ENCODE measurements around the gene WNT7B.

The WNT7B gene

DNA sequence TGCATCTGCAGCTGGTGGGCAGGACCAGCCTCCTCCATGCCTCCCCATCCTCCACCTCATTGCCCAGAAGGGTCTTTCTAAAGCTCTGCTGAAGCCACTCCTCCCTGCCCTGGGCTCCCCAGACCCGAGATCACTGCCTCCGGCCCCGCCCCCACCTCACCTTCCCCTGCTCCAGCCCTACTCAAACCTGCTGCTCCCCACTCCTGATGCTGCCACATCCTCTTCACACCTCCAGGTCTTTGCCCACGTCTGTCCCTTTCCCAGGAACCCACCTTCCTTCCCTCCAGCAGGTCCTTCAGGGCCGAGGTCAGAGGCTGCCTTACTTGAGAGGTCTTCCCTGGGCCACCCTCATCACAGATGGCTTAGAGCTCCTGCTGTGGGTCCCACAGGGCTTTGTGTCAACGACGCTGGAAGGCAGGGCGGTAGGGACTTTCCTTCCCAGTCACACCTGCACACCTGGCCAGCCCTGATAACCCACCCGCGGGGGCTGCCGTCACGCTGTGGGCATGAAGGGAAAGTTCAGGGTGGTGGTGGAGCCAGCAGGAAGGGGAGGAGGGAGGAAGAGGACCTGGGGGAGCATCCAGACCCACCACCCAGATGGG lies 11.9 kb downstream of the WNT7B start:
- no peak overlapping the region for H4K8ac ChIP-seq (ENCODE audit: low read depth, low read length)
- H2BK5ac ChIP-seq (ENCODE audit: low read length), result no peak overlapping the region
- H3K79me1 ChIP-seq (ENCODE audit: low read length), result no peaks in the 10 kb centered on the region
- no peak overlapping the region for H3K9ac ChIP-seq (ENCODE audit: low read length)
- H2BK120ac ChIP-seq (ENCODE audit: low read depth, low read length), result no peak overlapping the region
- no peak overlapping the region for H2AK5ac ChIP-seq (ENCODE audit: low read length)
- no peak overlapping the region for H4K5ac ChIP-seq (ENCODE audit: low read length)
- no peak overlapping the region for H3K4ac ChIP-seq (ENCODE audit: low read depth, low read length)
- H3K27ac ChIP-seq (ENCODE audit: low read depth, low read length), result no peak overlapping the region
- no peak overlapping the region for H2BK15ac ChIP-seq (replicated peaks; ENCODE audit: low read depth)
- no peak overlapping the region for H3K56ac ChIP-seq (ENCODE audit: low read length)
- DNase-seq, result no peak
- WGBS (ENCODE audit: extremely low coverage, insufficient coverage, low lambda C conversion rate), result no CpG with 5 or more reads among the region's 12 CpGs
- H3K4me2 ChIP-seq (ENCODE audit: low read length), result no peak overlapping the region
- H3K36me3 ChIP-seq (ENCODE audit: control insufficient read depth, insufficient read depth, low read length), result no peaks in the 10 kb centered on the region
- no peak overlapping the region for H3K23ac ChIP-seq (ENCODE audit: low read length)
- H3K79me2 ChIP-seq (ENCODE audit: control insufficient read depth, insufficient read depth, low read length), result no peaks in the 10 kb centered on the region
- no peak overlapping the region for H3K4me3 ChIP-seq (ENCODE audit: low read length)
- no peaks in the 10 kb centered on the region for H3K4me1 ChIP-seq (ENCODE audit: control insufficient read depth, low read depth, low read length)
- peaks cover 5% of the 10 kb centered on the region for H3K27me3 ChIP-seq (ENCODE audit: insufficient read depth, low read length, poor library complexity)
- no peak overlapping the region for H3K18ac ChIP-seq (ENCODE audit: low read length)

DNA sequence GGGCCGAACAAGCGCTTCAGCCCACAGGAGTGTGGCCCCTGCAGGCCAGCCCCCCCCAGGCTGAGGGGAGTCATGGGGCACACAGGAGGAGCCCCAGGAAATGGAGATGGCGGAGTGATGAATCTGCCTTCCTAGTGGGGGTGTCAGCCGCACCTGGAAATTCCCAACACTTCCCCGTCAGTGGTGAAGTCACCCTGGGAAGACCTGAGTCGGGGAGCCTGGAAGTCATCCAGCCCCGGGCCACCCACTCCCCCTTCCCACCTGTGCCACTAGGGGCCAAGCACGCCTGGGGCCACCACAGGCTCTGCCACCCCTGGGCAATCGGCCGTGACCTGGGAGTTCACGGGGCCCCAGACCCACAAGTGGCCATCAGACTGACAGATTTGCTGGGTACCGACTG lies 12.6 kb downstream of the WNT7B start:
- no peak overlapping the region for H2BK5ac ChIP-seq (ENCODE audit: low read length)
- H3K4ac ChIP-seq (ENCODE audit: low read depth, low read length), result no peak overlapping the region
- H3K79me1 ChIP-seq (ENCODE audit: low read length), result no peaks in the 10 kb centered on the region
- H2BK15ac ChIP-seq (replicated peaks; ENCODE audit: low read depth), result no peak overlapping the region
- H3K4me2 ChIP-seq (ENCODE audit: low read length), result no peak overlapping the region
- no peak overlapping the region for H2BK120ac ChIP-seq (ENCODE audit: low read depth, low read length)
- no peak overlapping the region for H4K5ac ChIP-seq (ENCODE audit: low read length)
- H3K79me2 ChIP-seq (ENCODE audit: control insufficient read depth, insufficient read depth, low read length), result no peaks in the 10 kb centered on the region
- H3K36me3 ChIP-seq (ENCODE audit: control insufficient read depth, insufficient read depth, low read length), result no peaks in the 10 kb centered on the region
- no peaks in the 10 kb centered on the region for H3K4me1 ChIP-seq (ENCODE audit: control insufficient read depth, low read depth, low read length)
- no CpG with 5 or more reads among the region's 12 CpGs for WGBS (ENCODE audit: extremely low coverage, insufficient coverage, low lambda C conversion rate)
- no peak overlapping the region for H2AK5ac ChIP-seq (ENCODE audit: low read length)
- no peak overlapping the region for H3K4me3 ChIP-seq (ENCODE audit: low read length)
- H3K9ac ChIP-seq (ENCODE audit: low read length), result no peak overlapping the region
- no peak overlapping the region for H3K18ac ChIP-seq (ENCODE audit: low read length)
- DNase-seq, result no peak
- H3K27ac ChIP-seq (ENCODE audit: low read depth, low read length), result no peak overlapping the region
- H4K8ac ChIP-seq (ENCODE audit: low read depth, low read length), result no peak overlapping the region
- H3K56ac ChIP-seq (ENCODE audit: low read length), result no peak overlapping the region
- H3K27me3 ChIP-seq (ENCODE audit: insufficient read depth, low read length, poor library complexity), result no peaks in the 10 kb centered on the region
- no peak overlapping the region for H3K23ac ChIP-seq (ENCODE audit: low read length)

DNA sequence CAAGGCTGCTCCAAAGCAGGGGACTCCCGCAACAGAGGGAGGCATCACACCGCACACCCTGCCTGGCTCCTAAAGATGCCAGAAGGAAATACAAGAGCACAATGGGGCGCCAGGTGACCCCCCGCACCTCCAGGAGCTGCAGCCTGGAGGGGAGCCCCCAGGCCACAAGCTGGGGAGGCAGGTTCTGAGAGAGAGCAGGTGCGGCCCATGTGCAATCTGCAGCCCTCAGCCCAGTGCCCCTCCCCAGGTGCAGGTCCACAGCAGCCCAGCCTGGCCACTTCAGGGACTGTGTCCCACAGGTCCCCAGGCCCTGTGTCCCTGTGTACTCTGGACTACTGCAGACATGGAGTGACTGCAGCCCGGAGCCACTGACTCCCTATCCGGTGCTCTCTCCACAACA lies 13.1 kb downstream of the WNT7B start:
- H3K23ac ChIP-seq (ENCODE audit: low read length), result no peak overlapping the region
- H4K5ac ChIP-seq (ENCODE audit: low read length), result no peak overlapping the region
- no peak overlapping the region for H2BK5ac ChIP-seq (ENCODE audit: low read length)
- no peaks in the 10 kb centered on the region for H3K27me3 ChIP-seq (ENCODE audit: insufficient read depth, low read length, poor library complexity)
- H3K9ac ChIP-seq (ENCODE audit: low read length), result no peak overlapping the region
- H4K8ac ChIP-seq (ENCODE audit: low read depth, low read length), result no peak overlapping the region
- no peak overlapping the region for H3K4ac ChIP-seq (ENCODE audit: low read depth, low read length)
- H3K4me3 ChIP-seq (ENCODE audit: low read length), result no peak overlapping the region
- no peaks in the 10 kb centered on the region for H3K4me1 ChIP-seq (ENCODE audit: control insufficient read depth, low read depth, low read length)
- H3K79me2 ChIP-seq (ENCODE audit: control insufficient read depth, insufficient read depth, low read length), result no peaks in the 10 kb centered on the region
- H2BK120ac ChIP-seq (ENCODE audit: low read depth, low read length), result no peak overlapping the region
- no peaks in the 10 kb centered on the region for H3K36me3 ChIP-seq (ENCODE audit: control insufficient read depth, insufficient read depth, low read length)
- H2BK15ac ChIP-seq (replicated peaks; ENCODE audit: low read depth), result no peak overlapping the region
- no peaks in the 10 kb centered on the region for H3K79me1 ChIP-seq (ENCODE audit: low read length)
- WGBS (ENCODE audit: extremely low coverage, insufficient coverage, low lambda C conversion rate), result no CpG with 5 or more reads among the region's 7 CpGs
- H3K18ac ChIP-seq (ENCODE audit: low read length), result no peak overlapping the region
- H3K56ac ChIP-seq (ENCODE audit: low read length), result no peak overlapping the region
- no peak overlapping the region for H3K4me2 ChIP-seq (ENCODE audit: low read length)
- H2AK5ac ChIP-seq (ENCODE audit: low read length), result no peak overlapping the region
- no peak for DNase-seq
- no peak overlapping the region for H3K27ac ChIP-seq (ENCODE audit: low read depth, low read length)

DNA sequence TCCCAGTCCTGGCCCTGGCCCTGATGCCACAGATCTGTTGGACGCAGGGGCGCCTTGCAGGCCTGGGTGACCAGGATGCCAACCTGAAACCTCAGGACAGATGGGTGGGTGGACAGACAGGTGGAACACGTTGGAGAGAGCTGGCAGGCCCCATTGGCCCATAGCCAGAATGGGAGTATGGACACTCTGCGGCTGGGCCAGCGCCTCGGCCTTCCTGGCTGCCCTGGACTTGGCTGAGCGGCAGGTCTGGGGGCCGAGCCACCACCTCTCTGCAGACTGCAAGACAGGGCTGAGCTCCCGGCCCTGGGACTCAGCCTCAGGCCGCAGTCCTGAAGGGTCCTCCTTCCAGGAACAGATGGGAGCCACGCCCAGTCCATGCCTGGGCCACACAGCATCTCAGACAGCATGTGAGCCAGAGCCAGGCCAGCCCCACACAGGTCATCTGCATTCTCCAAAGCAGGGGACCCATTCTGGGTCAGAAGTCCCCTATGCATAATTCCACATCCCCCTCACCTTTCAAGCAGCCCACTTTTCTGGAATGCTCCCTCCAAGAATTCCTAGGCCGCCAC lies 14.1 kb downstream of the WNT7B start:
- Histone ChIP-seq H3K56ac (ENCODE audit: low read length) (no peak overlapping the region), H3K4me3 (ENCODE audit: low read length) (no peak overlapping the region), H3K27ac (ENCODE audit: low read depth, low read length) (no peak overlapping the region), H3K4me1 (ENCODE audit: control insufficient read depth, low read depth, low read length) (no peaks in the 10 kb centered on the region), H3K18ac (ENCODE audit: low read length) (no peak overlapping the region), H3K23ac (ENCODE audit: low read length) (no peak overlapping the region), H3K79me2 (ENCODE audit: control insufficient read depth, insufficient read depth, low read length) (no peaks in the 10 kb centered on the region), H2BK5ac (ENCODE audit: low read length) (no peak overlapping the region), H3K4ac (ENCODE audit: low read depth, low read length) (no peak overlapping the region), H3K36me3 (ENCODE audit: control insufficient read depth, insufficient read depth, low read length) (no peaks in the 10 kb centered on the region), H4K8ac (ENCODE audit: low read depth, low read length) (no peak overlapping the region), H4K5ac (ENCODE audit: low read length) (no peak overlapping the region), H3K9ac (ENCODE audit: low read length) (no peak overlapping the region), H2AK5ac (ENCODE audit: low read length) (no peak overlapping the region), H3K27me3 (ENCODE audit: insufficient read depth, low read length, poor library complexity) (no peaks in the 10 kb centered on the region), H3K79me1 (ENCODE audit: low read length) (no peaks in the 10 kb centered on the region), H2BK120ac (ENCODE audit: low read depth, low read length) (no peak overlapping the region), H2BK15ac (replicated peaks; ENCODE audit: low read depth) (no peak overlapping the region), H3K4me2 (ENCODE audit: low read length) (no peak overlapping the region)
- no CpG with 5 or more reads among the region's 12 CpGs for WGBS (ENCODE audit: extremely low coverage, insufficient coverage, low lambda C conversion rate)
- no peak for DNase-seq

DNA sequence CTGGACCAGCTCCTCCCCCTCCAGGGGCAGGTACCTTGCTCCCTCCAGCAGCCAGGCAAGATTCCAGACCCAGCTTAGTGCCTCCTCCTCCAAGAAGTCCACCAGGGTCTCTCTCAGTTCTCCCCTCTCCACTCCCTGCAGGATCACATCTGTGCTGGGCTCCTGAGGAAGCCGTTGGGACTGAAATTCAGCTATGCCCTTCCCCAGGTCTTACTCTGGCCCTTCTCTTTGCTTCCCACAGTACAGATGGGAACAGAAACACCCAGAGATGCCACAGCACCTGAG lies 14.6 kb downstream of the WNT7B start:
- Histone ChIP-seq H3K79me2 (ENCODE audit: control insufficient read depth, insufficient read depth, low read length) (no peaks in the 10 kb centered on the region), H3K36me3 (ENCODE audit: control insufficient read depth, insufficient read depth, low read length) (no peaks in the 10 kb centered on the region), H3K79me1 (ENCODE audit: low read length) (no peaks in the 10 kb centered on the region), H3K27ac (ENCODE audit: low read depth, low read length) (no peak overlapping the region), H3K56ac (ENCODE audit: low read length) (no peak overlapping the region), H3K4me3 (ENCODE audit: low read length) (no peak overlapping the region), H3K9ac (ENCODE audit: low read length) (no peak overlapping the region), H4K8ac (ENCODE audit: low read depth, low read length) (no peak overlapping the region), H3K18ac (ENCODE audit: low read length) (no peak overlapping the region), H2AK5ac (ENCODE audit: low read length) (no peak overlapping the region), H3K27me3 (ENCODE audit: insufficient read depth, low read length, poor library complexity) (no peaks in the 10 kb centered on the region), H3K4ac (ENCODE audit: low read depth, low read length) (no peak overlapping the region), H2BK120ac (ENCODE audit: low read depth, low read length) (no peak overlapping the region), H4K5ac (ENCODE audit: low read length) (no peak overlapping the region), H2BK5ac (ENCODE audit: low read length) (no peak overlapping the region), H2BK15ac (replicated peaks; ENCODE audit: low read depth) (no peak overlapping the region), H3K23ac (ENCODE audit: low read length) (no peak overlapping the region), H3K4me2 (ENCODE audit: low read length) (no peak overlapping the region), H3K4me1 (ENCODE audit: control insufficient read depth, low read depth, low read length) (no peaks in the 10 kb centered on the region)
- no CpG with 5 or more reads among the region's 1 CpG for WGBS (ENCODE audit: extremely low coverage, insufficient coverage, low lambda C conversion rate)
- no peak for DNase-seq
